Body of pancreas (tissue), 4 donors: ENCODE measurements around the gene NLRP6.

ENCODE experiments used
- CTCF ChIP-seq, 7 experiments: fragments of 450-650 bp in 4 of 7; fragments of 200-600 bp in 3 of 7; sonication (generic) in 3 of 7; IDR thresholded peaks; one replicate each; pipeline ENCODE4 v1.5.1; 2016 to 2019; ENCODE audit warnings: antibody characterized with exemption in 7 of 7
- POLR2A ChIP-seq, 3 donors: fragments of 450-650 bp; IDR thresholded peaks; one replicate each; pipeline ENCODE4 v1.6.1; 2016; ENCODE audit warnings: antibody characterized with exemption in 3 of 3, mild to moderate bottlenecking in 2 of 3

GRCh38 chr11:289712-290620, 11.8 kb downstream of the NLRP6 start:
- TF ChIP-seq CTCF (IDR thresholded peaks at IDR 0.05) (no peak), POLR2A (IDR thresholded peaks at IDR 0.05) (no peak)
